ENCODE data around the gene MID1. TPM values are rescaled to one million over a fixed set of nuclear protein-coding genes. Genes with fewer than 3 reads are reported as not detected.

The MID1 gene
- total RNA-seq, 2 donors from 2014 or later = 8.0 to 9.6 TPM

GRCh38 chrX:10508891-10509290 is 111.5 kb downstream of the MID1 start:
- DNase-seq (ENCODE audit: low spot score) = no peak

GRCh38 chrX:10507876-10508275 is 112.5 kb downstream of the MID1 start:
- TF ChIP-seq CTCF (IDR thresholded peaks at IDR 0.05) = no peak
- DNase-seq (ENCODE audit: low spot score) = no peak
- H3K9me3 ChIP-seq = no peaks in the 10 kb centered on the region
- no peaks in the 10 kb centered on the region for H3K4me1 ChIP-seq
- no peak overlapping the region for H3K4me3 ChIP-seq
- no peaks in the 10 kb centered on the region for H3K27me3 ChIP-seq
- no peaks in the 10 kb centered on the region for H3K36me3 ChIP-seq
- H3K27ac ChIP-seq = no peak overlapping the region

More at GRCh38 chrX:10508891-10509290, 111.5 kb downstream of the MID1 start:
- Histone ChIP-seq H3K4me3 (no peak overlapping the region), H3K36me3 (no peaks in the 10 kb centered on the region), H3K4me1 (no peaks in the 10 kb centered on the region), H3K27ac (no peak overlapping the region), H3K27me3 (no peaks in the 10 kb centered on the region), H3K9me3 (no peaks in the 10 kb centered on the region)
- no peak for TF ChIP-seq CTCF (IDR thresholded peaks at IDR 0.05)

- no peak for DNase-seq (ENCODE audit: low spot score)
- H3K27me3 ChIP-seq = no peaks in the 10 kb centered on the region
- no peak overlapping the region for H3K4me3 ChIP-seq
- no peak overlapping the region for H3K27ac ChIP-seq
- H3K36me3 ChIP-seq = no peaks in the 10 kb centered on the region
- no peak for TF ChIP-seq CTCF (IDR thresholded peaks at IDR 0.05)
- H3K4me1 ChIP-seq = no peaks in the 10 kb centered on the region
- H3K9me3 ChIP-seq = no peaks in the 10 kb centered on the region
Measured at GRCh38 chrX:10507181-10507580, 113.2 kb downstream of the MID1 start.

- no peaks in the 10 kb centered on the region for H3K9me3 ChIP-seq
Measured at GRCh38 chrX:10506781-10507180, 113.6 kb downstream of the MID1 start.

GRCh38 chrX:10505726-10506125 is 114.7 kb downstream of the MID1 start:
- Histone ChIP-seq H3K36me3 (no peaks in the 10 kb centered on the region), H3K9me3 (no peaks in the 10 kb centered on the region), H3K4me1 (no peaks in the 10 kb centered on the region), H3K27me3 (no peaks in the 10 kb centered on the region), H3K27ac (no peak overlapping the region), H3K4me3 (no peak overlapping the region)
- no peak for TF ChIP-seq CTCF (IDR thresholded peaks at IDR 0.05)
- DNase-seq (ENCODE audit: low spot score) = no peak

More at GRCh38 chrX:10506781-10507180, 113.6 kb downstream of the MID1 start:
- no peaks in the 10 kb centered on the region for H3K36me3 ChIP-seq
- H3K27me3 ChIP-seq = no peaks in the 10 kb centered on the region
- TF ChIP-seq CTCF (IDR thresholded peaks at IDR 0.05) = no peak
- no peak overlapping the region for H3K27ac ChIP-seq
- no peak for DNase-seq (ENCODE audit: low spot score)
- no peaks in the 10 kb centered on the region for H3K4me1 ChIP-seq
- no peak overlapping the region for H3K4me3 ChIP-seq

- H3K27ac ChIP-seq = no peak overlapping the region
Measured at GRCh38 chrX:10502961-10503360, 117.4 kb downstream of the MID1 start.

More at GRCh38 chrX:10502961-10503360, 117.4 kb downstream of the MID1 start:
- H3K4me1 ChIP-seq = no peaks in the 10 kb centered on the region
- H3K27me3 ChIP-seq = no peaks in the 10 kb centered on the region
- no peak for DNase-seq (ENCODE audit: low spot score)
- no peak for TF ChIP-seq CTCF (IDR thresholded peaks at IDR 0.05)
- H3K36me3 ChIP-seq = no peaks in the 10 kb centered on the region
- no peaks in the 10 kb centered on the region for H3K9me3 ChIP-seq
- H3K4me3 ChIP-seq = no peak overlapping the region
